GM18505 (cell line): ENCODE measurements around the gene KCNH5.

Experiments
- ATAC-seq: cut with Tn5 transposase; IDR thresholded peaks from one replicate; pipeline ENCODE4 v1.9.1; 2021; ENCODE audit not compliant: unreplicated experiment
- POLR2A ChIP-seq: IDR thresholded peaks from 4 replicates; pipeline ENCODE4 v1.6.1; 2011; ENCODE audit warnings: borderline replicate concordance; ENCODE audit not compliant: insufficient read depth, insufficient read length; ENCODE audit errors: extremely low read depth

The KCNH5 gene

DNA sequence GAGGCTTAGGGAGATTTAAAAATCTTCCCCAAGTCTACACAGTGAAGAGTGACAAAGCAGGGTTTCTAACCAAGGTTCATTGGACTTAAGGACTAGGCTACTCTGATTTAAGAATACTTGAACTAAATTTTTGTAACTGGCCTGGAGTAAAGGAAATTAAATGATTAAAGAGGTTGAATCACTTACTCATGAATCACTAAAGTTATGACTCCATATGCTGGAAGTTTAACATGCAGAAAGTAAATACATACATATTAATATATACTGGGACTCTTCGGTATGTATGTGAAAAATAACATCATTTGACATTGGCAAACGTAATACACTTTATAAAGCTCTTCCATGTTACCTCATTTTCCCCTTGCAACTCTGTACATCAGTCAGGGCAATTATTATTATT is 322.9 kb downstream of the KCNH5 start:
- TF ChIP-seq POLR2A: no peak
- ATAC-seq: no peak

DNA sequence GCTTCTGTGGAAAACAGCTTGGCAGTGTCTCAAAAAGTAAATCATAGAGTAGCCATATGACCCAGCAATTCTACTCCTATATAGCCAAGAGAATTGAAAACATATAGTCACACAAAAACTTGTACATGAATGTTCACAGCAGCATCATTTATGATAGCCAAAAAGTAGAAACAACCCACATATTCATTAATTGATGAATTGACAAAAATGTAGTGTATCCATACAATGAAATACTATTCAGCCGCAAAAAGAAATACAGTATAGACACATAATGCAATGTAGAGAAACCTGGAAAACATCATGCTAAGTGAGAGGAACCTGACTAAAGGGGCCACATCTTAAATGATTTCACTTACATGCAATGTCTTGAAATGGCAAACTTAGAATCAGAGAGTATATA is 326.6 kb downstream of the KCNH5 start:
- no peak for TF ChIP-seq POLR2A
- ATAC-seq: no peak

DNA sequence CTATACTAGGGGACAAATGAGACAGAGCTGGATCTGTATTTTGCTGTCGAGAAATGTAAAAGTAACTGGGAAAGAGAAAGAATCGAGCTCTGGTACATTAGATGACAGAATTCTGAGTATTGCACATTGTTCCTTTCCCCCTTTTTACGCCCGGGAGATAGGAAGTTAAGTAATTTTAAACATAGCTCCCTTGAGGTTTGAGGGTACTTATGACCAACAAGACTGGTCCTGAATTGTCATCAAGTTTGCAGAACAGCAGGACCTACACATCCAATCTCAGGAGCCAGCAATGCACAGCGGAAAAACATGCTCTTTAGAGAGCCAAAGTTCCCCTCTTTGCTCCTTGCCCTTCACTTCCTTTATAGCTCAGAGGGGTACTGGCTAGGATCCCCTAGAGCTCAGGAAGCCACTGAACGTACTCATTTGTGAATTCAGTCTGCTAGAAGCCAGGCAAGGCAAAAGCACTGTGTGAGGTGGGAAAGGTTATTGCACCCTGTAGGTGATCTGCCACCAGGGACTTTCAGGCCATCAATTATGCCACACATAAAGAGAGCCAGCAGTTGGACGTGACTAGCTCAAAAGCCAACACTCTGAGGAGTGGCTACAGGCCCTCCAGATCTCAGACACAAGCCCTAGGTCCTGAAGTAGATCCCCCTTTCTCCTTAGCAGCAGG is 333.8 kb downstream of the KCNH5 start:
- TF ChIP-seq POLR2A: no peak
- ATAC-seq: no peak

DNA sequence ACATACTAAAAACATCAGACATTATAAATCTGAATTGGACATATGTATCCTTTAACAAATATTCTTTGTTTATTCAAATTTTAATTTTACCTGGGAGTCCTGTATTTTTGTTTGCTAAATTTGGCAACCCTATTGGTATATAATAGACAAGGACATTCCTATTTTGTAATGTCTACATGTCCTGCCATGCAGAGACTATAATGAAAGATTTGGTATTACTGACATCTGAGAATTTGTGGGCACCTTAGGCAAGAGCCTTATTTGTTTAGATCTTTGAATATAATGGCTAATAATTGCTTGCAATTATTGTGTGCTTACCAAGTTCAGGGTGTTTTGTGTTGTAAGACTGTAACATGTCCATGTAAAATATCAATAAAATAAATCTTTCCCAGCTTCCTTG is 334.4 kb downstream of the KCNH5 start:
- ATAC-seq: no peak
- no peak for TF ChIP-seq POLR2A

DNA sequence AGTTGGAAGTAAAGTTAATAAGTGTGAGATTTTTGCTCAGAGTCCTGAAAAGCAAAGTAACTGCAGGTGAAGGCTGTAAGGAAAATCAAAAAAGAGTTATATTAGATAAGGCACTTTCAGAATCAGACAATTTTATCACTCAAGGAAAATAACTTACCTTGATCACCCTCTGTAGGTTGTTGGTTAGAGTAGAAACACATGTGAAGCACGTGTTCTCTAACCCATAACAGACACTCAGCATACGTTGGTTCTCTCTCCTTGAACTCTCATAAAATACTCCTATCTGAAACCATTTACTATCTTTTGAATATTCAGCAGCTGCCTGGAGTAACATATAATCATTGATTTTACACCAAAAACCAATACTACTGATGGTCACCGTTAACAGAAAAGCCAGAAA is 335.5 kb downstream of the KCNH5 start:
- no peak for TF ChIP-seq POLR2A
- ATAC-seq: no peak

DNA sequence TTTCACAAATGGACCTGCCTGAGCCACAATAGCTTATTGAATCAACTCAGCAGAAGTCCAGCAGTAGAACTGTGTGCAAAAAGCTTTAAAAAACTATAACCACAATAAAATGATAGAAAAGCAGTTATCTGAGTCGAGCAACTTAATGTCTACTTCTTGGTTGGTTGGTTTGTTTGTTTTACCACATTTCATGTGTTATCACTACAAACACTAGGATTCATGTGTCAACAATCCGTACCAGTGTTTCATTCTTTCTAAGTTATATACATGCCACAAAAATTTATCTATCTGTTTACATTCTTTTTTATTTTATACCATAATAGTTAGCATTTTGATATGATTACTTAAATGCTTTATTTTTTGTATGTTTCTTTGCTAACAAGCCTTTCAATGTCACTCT is 339.0 kb downstream of the KCNH5 start:
- no peak for TF ChIP-seq POLR2A
- ATAC-seq: no peak

DNA sequence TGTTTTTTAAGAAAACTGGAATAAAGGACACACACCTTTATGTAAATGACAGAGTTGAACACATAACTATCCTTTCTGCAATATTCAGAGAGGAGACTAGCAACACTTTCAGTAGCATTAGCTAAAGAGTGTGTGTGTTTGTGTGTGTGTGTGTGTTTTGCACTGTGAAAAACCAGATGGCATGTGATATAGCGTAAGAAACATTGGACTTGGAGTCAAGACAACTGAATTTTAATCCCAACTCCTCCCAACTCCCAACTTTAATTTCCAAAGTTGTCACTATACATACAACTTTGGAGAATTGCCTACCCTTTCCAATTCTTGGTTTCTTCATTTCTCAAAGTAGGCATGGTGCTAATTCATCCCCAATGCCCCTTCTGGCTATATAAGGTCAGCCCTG is 347.8 kb downstream of the KCNH5 start:
- no peak for ATAC-seq
- no peak for TF ChIP-seq POLR2A

DNA sequence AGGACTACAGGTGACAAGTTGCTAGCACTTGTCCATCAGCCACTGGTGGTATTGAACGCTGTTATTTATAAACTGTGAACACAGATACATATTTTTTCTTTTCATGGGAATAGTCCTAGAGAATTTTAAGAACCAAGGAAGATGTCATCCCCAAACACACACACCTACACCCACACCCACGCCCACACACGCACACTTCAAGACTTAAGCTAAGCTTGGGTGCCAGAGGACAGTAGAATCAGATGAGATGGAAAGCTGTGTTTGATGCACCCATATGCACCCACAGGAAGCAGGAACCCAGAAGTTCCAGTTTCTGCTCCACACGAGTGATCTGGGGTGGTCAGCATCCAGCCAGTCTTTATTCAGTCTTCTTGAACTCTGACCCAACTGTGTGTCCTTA is 348.3 kb downstream of the KCNH5 start:
- no peak for TF ChIP-seq POLR2A
- ATAC-seq: no peak

DNA sequence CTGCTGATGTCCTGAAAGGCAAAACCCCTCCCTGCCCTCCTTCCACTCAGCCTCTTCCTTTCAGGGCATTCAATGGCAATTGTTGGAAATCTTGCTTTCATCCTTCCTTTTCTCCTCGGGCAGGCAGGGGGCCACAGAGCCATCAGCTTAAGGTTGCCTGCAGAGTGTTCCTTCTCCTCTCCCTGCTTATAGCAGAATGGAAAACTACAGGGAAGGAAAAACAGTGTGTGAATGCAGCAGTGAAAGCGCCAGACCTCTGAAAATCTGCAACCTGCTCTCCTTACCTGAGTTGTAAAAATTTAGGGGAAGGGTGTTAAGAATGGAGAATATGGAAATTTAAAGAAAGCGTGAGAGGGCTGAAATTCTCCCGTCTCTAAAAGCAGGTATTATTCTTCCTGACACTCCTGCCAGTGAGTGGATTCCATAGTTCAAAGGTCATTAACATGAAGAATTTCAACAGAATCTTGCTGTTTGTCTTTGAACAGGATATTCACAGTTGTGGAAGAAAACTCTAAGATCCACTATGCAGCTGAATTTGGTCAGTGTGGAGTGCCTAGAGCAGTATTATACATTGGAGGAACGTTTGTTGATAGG is 348.8 kb downstream of the KCNH5 start:
- ATAC-seq: no peak

DNA sequence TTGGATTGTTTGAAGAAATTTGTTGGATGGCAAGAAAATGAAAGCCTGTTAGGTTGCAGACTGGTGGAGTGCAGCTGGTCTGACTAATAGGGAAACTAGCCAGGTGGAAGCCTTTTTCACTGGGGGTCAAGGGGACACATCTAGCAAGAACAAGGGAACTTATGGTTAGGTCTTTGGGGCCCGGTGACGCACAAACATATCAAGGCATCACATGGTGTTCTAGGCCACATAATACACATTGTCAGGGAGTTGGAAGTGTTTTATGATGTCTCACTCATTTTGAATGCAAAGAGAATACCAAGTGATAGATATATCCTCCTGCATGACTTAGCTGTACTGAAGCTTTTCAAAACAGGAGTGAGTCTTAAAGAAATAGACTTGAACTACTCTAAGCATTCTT is 351.2 kb downstream of the KCNH5 start:
- no peak for TF ChIP-seq POLR2A
- no peak for ATAC-seq

More for the DNA sequence above, 348.8 kb downstream of the KCNH5 start:
- TF ChIP-seq POLR2A: no peak

DNA sequence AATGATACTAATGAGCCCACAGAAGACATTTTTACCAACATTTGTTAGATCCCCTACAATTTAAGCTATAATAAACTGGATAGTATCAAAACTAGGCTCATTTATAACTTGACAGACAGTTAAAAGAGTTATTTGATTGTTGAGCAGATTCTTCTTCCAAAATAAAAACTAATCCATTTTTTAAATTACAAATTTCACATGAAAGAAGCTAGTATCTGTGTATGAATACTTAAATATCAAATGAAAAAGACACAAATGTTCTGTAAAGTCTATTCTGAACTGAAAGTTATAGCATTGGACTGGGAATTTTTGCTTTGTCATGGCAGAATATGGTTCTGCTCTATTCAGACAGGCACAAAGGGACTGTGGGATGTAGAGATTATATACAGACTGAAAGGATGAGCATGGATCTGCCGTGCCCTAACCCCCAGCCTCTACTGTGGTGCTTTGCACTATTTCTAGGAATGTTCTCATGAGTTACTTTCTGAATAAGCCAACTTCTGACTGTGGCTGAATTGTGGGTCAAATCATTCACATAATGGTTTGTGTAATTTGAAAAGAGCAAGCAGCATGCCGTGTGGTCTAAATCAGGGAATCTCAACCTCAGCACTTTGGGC is 352.7 kb downstream of the KCNH5 start:
- no peak for ATAC-seq

DNA sequence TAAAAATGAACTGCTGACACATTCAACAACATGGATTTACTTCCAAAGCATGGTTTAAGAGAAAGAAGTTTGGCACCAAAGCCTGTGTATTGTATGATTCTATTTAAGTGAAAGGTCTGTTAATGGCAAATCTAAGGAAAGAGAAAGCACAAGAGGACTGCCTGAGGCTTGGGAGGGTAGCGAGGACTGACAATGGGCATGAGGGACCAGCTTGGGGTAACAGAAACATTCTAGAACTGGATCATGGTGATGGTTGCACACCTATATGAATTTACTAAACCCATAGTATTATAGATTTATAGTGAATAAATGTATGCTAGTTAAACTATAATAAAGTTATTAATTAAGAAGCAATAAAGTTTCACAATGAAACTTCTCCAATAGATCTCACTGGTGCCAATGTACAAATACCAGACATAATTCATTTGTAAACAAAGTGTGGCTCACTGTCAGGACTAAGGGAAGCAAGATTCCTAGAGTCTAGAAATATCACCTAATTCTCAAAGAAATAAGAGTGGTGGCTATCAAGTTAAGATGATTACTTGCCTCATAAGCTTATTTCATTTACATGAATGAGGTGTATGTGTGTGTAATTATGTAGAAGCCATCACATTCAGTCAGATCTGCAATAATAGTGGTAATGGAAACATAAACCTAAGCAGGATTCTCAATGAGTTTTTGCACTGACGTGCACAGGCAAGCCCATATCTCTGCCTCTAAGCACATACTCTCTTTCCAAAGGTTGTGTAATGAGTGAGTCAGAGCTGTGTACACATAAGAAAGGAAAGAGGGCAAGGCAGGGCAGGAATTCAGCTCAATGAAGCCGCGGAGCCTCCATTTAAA is 353.4 kb downstream of the KCNH5 start:
- TF ChIP-seq POLR2A: no peak
- no peak for ATAC-seq

More for the DNA sequence above, 352.7 kb downstream of the KCNH5 start:
- TF ChIP-seq POLR2A: no peak

DNA sequence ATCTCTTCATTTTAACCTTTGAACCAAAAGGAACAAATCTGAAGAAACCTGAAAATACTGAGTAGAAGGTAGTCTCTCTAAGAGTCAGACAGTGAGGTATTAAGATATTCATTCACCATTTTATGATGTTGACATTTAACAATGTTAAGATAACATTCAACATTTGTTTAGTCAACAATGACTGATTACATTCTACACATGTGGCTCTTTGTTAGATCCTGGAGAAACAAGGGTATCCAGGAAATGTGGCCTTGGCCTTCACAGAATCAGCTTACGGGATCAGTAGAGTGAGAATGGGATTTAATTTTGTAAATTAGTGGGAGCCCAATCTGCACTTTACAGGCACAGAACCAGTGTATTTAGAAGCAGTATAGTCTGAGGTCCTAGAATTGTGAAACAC is 355.5 kb downstream of the KCNH5 start:
- no peak for TF ChIP-seq POLR2A
- no peak for ATAC-seq
